Measurements from ENCODE around the gene PTGER1.

PTGER1 gene, protein sequence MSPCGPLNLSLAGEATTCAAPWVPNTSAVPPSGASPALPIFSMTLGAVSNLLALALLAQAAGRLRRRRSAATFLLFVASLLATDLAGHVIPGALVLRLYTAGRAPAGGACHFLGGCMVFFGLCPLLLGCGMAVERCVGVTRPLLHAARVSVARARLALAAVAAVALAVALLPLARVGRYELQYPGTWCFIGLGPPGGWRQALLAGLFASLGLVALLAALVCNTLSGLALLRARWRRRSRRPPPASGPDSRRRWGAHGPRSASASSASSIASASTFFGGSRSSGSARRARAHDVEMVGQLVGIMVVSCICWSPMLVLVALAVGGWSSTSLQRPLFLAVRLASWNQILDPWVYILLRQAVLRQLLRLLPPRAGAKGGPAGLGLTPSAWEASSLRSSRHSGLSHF

DNA sequence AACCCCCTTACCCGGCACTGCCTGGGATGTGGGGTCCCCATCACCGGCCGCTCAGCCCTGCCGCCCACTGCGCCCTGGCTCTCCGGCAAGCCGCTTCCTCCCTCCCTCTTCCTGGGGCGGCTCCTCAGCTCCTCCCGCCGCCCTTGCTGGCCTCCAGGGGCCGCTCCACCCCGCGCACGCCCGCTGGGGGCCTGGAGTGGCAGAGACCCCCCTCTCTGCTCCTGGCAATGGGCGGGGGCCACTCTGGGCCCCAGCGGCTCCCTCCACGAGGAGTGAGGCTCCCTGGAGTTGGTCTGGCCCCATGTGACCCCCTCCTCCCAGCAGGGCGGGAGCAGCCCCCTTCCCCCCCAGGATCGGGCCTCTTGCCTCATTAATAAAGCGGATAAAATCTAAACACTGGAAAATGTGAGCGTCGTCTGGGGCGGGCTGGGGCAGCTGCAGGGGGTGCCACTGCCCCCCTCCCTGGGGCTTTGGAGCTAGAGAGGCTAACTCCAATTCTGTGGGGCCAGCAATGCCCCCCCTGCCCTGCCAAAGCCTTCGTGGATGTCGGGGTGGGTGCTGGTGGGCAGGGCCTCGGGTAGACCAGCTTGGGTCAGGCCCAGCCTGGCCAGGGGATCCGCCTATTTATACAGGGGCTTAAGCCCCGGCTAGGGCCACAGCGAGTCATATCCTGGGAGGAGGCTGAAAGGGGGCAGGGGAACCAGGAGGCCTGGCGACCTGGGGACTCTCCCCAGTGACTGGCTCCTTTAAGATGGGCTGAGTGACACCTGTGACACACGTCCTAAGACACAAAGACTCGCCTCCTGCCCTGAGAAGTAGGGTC lies at the start of gene PTGER1:
PTGER1 (minus strand) TSS at position 104 of the 823 bp plus-strand sequence. CDS start 1,034 bp downstream, outside the sequence.
- no peak for TF ChIP-seq JUND (IDR thresholded peaks at IDR 0.05; ENCODE audit: low read depth)
- in situ Hi-C loops (cut with HindIII; ENCODE audit: low pct_unique_long_range_greater_than_20kb, low sequenced_read_pairs) = no loop called here
- DNase-seq (ENCODE audit: low read depth in 1 of 2, low spot score in 1 of 2) = peak in 1 of 2 experiments; percentile 29

DNA sequence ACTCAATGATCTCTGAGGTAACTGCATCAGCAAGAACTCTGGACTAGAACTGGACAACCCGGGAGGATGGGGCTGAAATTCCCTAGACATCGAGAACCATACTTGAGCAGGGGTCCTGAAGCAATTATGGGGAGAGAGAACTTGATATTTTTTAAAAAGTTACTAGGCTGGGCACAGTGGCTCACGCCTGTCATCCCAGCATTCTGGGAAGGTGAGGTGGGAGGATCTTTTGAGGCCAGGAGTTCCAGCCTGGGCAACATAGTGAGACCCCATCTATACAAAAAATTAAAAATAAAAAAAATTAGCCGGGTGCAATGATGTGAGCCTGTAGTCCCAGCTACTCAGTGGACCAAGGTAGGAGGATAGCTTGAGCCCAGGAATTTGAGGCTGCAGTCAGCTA lies 45.4 kb upstream of the PTGER1 start:
- in situ Hi-C loops (cut with HindIII; ENCODE audit: low pct_unique_long_range_greater_than_20kb, low sequenced_read_pairs) = no loop called here
- DNase-seq (ENCODE audit: low read depth in 1 of 2, low spot score in 1 of 2) = no peak
- TF ChIP-seq JUND (IDR thresholded peaks at IDR 0.05; ENCODE audit: low read depth) = no peak

DNA sequence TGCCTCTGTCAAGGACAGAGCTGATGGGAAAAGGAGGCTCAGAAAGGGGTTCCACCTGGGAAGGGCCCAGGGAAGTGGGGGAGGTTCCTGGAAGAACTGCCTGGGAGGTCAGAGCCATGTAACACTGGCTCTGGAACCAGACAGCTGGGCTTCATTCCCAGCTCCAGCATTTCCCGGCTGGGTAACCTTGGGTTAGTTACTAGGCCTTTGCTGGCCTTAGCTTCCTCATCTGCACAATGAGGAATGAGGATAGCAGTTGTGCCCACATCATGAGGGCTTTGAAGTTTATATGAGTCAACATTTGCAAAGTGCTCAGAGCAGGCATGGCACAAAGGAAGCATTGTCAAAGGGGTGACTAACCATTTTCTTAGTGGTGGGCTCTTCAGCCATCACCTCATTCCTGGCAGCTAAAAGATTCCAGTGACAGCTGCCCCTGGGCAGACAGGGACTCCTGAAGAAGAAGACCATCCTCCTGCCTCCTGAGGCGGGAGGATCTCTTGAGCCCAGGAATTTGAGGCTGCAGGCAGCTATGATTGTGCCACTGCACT lies 44.8 kb upstream of the PTGER1 start:
- DNase-seq (ENCODE audit: low read depth in 1 of 2, low spot score in 1 of 2) = no peak
- in situ Hi-C loops (cut with HindIII; ENCODE audit: low pct_unique_long_range_greater_than_20kb, low sequenced_read_pairs) = no loop called here
- no peak for TF ChIP-seq JUND (IDR thresholded peaks at IDR 0.05; ENCODE audit: low read depth)

DNA sequence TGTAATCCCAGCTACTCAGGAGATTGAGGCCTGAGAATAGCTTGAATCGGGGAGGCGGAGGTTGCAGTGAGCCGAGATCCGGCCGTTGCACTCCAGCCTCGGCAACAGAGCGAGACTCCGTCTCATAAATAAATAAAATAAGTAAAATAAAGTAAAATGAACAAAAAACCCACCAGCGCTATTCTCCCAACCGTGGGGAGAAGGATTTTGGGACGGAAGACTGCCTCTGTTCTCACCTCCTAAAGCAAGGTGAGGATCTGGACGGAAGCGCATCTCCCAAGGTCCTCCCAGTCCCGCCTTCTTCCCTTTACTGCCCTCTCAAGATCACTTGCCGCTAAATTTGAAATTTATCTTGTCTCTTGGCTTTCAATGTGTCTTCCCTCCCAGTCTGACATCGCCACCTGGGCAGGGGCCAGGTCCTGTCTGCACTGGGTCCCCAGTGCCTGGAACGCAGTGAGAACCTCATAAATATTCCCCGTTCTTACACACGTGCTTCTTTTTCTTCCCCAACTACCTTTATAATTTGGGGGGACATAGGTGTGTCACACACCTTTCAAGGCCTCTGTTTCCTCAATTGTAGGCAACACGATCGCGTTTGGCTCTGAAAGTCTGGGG lies 44.2 kb upstream of the PTGER1 start:
- in situ Hi-C loops (cut with HindIII; ENCODE audit: low pct_unique_long_range_greater_than_20kb, low sequenced_read_pairs) = no loop called here
- TF ChIP-seq JUND (IDR thresholded peaks at IDR 0.05; ENCODE audit: low read depth) = no peak
- DNase-seq (ENCODE audit: low read depth in 1 of 2, low spot score in 1 of 2) = no peak

DNA sequence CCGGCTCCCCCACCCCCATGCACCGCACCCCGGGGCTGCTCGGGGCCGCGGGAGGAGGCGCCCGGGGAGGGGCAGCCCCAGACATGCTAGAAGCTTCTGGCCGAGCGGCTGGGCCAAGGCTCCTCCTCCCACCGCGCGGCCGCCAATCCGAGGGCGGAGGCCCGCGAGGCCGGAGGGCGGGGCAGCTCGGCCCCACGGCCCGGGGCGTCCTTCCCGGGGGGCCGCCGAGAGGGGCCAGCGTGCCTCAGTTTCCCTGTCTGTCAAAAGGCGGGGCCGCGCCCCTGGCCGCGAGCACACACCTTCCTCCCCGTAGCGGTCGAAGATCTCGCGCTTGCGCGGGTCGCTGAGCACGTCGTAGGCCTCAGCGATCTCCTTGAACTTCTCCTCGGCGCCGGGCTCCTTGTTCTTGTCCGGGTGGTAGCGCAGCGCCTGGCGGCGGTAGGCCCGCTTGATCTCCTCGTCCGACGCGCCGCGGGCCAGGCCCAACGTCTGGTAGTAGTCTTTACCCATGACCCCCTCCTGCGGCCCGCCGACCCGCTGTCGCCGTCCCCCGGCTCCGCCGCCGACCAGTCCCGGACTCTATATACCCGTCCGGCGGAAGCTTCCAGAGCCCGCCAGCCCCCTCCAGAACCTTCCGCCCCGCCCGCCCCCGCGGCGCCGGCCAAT lies 42.8 kb upstream of the PTGER1 start, which contains the start of gene DNAJB1:
DNAJB1 (minus strand) TSS at position 558 of the 666 bp plus-strand sequence; CDS start at position 510, 48 bp downstream.
- in situ Hi-C loops (cut with HindIII; ENCODE audit: low pct_unique_long_range_greater_than_20kb, low sequenced_read_pairs) = no loop called here
- peak; percentile 77 to 81 for DNase-seq (ENCODE audit: low read depth in 1 of 2, low spot score in 1 of 2)
- TF ChIP-seq JUND (IDR thresholded peaks at IDR 0.05; ENCODE audit: low read depth) = no peak

DNA sequence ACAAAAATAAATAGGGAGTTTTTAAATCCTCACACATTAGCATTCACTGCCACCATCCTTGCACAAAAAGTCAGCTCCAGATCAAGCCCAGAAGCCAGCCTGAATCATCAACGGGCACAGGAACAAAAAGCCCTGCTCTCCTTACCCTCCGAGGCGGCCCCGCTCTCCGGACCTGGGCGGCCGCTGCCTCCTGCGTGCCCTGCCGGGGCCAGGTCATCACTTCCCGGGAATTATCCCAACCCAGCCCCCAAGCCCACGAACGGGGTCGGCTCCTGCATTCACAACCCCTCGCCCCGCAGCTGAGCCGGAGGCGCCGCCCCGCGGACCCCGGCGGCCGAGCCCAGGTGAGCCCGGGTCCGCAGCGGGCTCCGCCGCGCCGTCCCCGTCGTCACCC lies 42.3 kb upstream of the PTGER1 start:
- DNase-seq (ENCODE audit: low read depth in 1 of 2, low spot score in 1 of 2) = no peak
- TF ChIP-seq JUND (IDR thresholded peaks at IDR 0.05; ENCODE audit: low read depth) = no peak
- in situ Hi-C loops (cut with HindIII; ENCODE audit: low pct_unique_long_range_greater_than_20kb, low sequenced_read_pairs) = no loop called here

DNA sequence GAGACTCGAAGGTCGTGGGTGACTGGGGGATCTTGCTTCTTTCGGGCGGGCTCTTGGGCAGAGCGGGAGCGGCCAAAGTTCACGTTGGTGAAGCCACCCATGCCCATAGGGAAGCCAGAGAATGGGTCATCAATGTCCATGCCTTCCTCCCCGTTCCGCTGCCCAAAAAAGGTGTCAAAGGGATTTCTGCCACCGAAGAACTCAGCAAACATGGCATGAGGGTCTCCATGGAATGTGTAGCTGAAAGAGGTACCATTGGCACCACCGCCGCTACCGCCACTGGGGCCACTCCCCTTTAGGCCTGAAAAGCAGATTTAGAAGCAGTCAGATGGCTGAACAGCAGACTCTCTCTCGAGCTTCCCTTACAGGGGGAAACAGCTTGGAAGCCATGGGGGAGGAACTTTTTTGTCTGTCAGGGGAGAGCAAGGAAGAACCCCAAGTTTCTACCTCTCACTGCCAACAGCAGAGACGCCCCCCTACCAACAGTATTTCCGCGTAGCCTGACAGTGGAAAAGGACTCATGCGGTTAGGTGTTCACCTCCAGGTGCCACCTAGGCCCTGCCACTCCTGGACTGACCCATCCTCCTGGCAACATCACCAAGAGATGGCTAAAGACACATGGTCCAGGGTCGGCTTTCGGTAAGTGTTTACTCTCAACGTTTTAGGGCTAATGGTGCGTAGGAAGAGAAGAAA lies 41.7 kb upstream of the PTGER1 start:
- in situ Hi-C loops (cut with HindIII; ENCODE audit: low pct_unique_long_range_greater_than_20kb, low sequenced_read_pairs) = no loop called here
- no peak for TF ChIP-seq JUND (IDR thresholded peaks at IDR 0.05; ENCODE audit: low read depth)
- DNase-seq (ENCODE audit: low read depth in 1 of 2, low spot score in 1 of 2) = no peak

DNA sequence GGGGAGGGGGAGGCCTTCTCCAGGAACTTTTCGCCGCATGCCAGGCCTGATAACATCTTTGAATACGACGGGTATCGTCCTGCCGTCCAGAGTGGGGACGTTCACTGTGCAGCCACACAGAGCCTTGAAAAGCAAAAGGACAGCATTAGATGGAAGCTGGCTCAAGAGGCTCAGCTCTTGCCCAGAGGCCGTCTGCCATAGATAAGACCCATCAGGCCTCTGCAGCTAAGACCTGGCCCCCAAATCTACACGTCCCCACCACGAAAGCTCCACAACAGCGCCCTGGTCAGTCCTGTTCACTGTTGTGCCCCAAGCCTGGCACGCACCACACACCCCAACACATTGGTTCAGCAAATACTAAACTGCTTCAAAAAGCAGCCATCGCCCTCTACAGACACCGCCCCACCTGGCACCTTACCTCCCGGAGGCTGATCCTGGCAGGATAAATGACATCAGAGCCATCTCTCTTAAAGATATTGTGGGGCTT lies 40.9 kb upstream of the PTGER1 start:
- DNase-seq (ENCODE audit: low read depth in 1 of 2, low spot score in 1 of 2) = no peak
- TF ChIP-seq JUND (IDR thresholded peaks at IDR 0.05; ENCODE audit: low read depth) = no peak
- in situ Hi-C loops (cut with HindIII; ENCODE audit: low pct_unique_long_range_greater_than_20kb, low sequenced_read_pairs) = no loop called here

DNA sequence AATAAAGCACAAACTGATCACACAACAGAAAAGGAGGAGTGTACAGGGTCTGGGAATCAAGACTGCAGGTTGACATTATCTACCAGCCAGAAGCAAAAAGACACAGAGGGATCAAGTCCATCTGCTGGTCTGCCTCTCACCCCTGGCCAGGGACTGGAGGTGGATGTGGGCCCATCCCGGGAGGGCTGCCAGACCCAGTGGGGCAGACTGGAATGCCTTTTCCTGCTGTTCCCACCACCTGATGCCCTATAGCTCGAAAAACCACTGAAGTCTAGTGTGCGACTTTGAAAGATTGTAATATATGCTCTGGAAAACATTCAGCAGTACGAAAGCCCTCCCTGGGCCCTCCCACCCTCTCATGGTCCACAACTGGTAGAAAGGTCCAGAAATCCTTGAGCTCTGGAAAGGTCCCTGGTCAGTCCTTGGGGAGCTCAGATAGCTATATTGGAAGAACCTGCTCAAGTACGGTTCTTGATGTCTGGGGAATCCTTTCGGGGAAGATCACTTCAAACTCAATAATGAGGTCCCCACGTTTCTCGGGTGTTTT lies 40.4 kb upstream of the PTGER1 start:
- no peak for TF ChIP-seq JUND (IDR thresholded peaks at IDR 0.05; ENCODE audit: low read depth)
- in situ Hi-C loops (cut with HindIII; ENCODE audit: low pct_unique_long_range_greater_than_20kb, low sequenced_read_pairs) = no loop called here
- no peak for DNase-seq (ENCODE audit: low read depth in 1 of 2, low spot score in 1 of 2)

DNA sequence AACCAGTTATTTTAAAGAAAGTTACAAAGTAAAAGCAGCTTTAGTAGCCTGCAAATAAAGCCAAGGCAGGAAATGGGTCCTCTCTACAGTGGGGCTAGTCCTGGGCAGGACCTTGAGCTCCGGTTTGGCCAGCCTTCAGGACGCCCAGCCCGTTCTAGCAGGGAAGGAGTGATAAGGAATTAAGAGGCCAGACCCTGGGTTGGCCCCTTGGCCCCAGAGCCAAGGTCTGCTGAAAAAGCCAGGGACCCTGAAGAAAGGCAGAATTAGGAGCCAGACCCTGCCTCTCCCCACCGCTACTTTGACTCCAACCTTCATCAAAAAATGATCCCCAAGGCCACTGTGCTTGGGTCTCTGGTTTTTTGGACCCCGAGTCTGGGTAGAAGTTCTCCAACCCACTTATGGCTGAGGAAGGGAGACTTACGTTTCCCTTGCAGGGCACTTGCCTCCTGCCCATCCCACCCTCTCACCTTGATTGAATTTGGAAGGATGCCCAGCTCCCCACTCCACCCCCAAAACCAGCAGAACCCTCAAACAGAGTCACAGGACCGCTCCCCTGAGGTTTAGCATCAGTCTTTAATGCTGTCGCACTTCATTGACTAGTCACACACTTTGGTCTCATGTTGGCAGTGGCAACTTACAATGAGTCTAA lies 39.2 kb upstream of the PTGER1 start:
- in situ Hi-C loops (cut with HindIII; ENCODE audit: low pct_unique_long_range_greater_than_20kb, low sequenced_read_pairs) = no loop called here
- TF ChIP-seq JUND (IDR thresholded peaks at IDR 0.05; ENCODE audit: low read depth) = no peak
- DNase-seq (ENCODE audit: low read depth in 1 of 2, low spot score in 1 of 2) = no peak
